ENCODE data around the gene GTSE1.

GRCh38 chr22:46296257-46297150 is at the start of gene GTSE1:
- peak; percentile 91 for TF ChIP-seq POLR2A (IDR thresholded peaks at IDR 0.05; ENCODE audit: low read length)
- no peak for TF ChIP-seq GATA1 (IDR thresholded peaks at IDR 0.05; ENCODE audit: low read depth, low read length)

Measured in erythroblast (primary cell).